ENCODE data around the gene ITGB1. TPM values are rescaled to one million over a fixed set of nuclear protein-coding genes. Genes with fewer than 3 reads are reported as not detected.
A peak's percentile ranks its signal among the peaks of the same experiment; 100 is the strongest.

The ITGB1 gene
- 5,235 and 7,382 TPM in 2 replicates for total RNA-seq (2014; rRNA removed; shearing (Covaris generic))
- 3,297 and 3,318 TPM in 2 replicates for polyA plus RNA-seq (2016; fragmentation: Nextera tagmentation; extraction: Ambion mirVana)

DNA sequence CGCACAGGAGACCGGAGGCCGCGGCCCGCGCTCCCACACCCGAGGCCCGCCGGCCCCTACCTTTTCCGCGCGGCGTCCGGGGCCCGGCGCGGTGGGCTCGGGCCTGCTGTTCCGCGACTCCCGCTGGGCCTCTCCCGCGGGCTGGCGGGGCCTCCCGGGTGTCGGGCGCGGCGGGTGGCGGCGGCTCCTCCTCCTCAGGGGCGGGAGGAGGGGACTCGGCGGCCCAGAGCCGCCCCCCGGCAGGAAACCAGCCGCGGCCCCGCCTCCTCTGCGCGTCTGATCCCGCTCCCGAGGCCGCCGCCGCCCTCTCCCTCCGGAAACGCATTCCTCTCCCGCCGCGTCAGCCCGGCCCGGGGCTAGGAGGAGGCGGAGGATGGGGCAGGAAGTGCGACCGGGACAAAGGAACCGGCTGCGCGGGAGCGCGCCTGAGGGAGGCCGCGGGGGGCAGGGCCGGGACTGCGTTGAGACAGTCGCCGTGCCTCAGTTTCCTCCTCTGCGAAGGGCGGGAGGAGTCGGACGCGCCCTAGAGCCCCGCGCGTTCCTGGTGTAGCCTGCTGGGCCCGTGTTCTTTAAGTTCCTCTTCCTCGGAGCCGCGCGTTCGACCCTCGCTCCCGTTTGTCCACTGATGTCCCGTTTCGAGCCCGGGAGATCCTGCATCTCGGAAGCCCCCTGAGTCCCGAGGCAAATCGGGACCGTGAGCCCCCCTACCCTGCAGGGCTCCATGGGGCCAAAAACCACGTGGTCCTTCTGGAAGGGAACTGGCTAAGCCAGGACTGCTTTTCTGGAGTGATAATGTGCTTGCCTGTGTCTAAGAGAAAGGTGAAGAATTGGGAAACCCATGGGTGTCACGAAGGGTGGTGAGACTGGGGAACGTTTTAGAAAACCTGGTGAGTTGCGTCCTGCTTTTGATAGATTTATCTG is at the start of gene ITGB1:
TSS of gene ITGB1 (minus strand) at position 146 of the 921 bp plus-strand sequence. CDS start 22,672 bp downstream, outside the sequence.
- H3K36me3 ChIP-seq (ENCODE audit: low read depth) = peaks cover 21% of the 10 kb centered on the region
- H3K4me2 ChIP-seq (ENCODE audit: unreplicated experiment) = peak within 1 kb of the TSS; percentile 99
- 1 to 3% methylated on average over 59 to 75 of the region's 94 CpGs for WGBS, 2 experiments (ENCODE audit: low coverage in 1 of 2, low lambda C conversion rate in 2 of 2, missing lambda C conversion rate in 2 of 2)
- peaks cover 52% of the 10 kb centered on the region for H3K4me1 ChIP-seq (ENCODE audit: insufficient read depth)
- in situ Hi-C loops (cut with MboI) = no loop called here
- H3K79me2 ChIP-seq (ENCODE audit: insufficient read depth) = peaks cover 71% of the 10 kb centered on the region
- peak within 1 kb of the TSS; percentile 97 for H3K9ac ChIP-seq
- peak within 1 kb of the TSS; percentile 96 for H3K27ac ChIP-seq
- H3K9me2 ChIP-seq (ENCODE audit: insufficient read depth) = no peaks in the 10 kb centered on the region
- TF ChIP-seq EZH2phosphoT487 (IDR thresholded peaks at IDR 0.05; ENCODE audit: insufficient read depth, low read depth) (no peak), EZH2 (IDR thresholded peaks at IDR 0.05; ENCODE audit: insufficient read depth, poor library complexity, severe bottlenecking) (no peak)
- H4K20me1 ChIP-seq (ENCODE audit: insufficient read depth) = peaks cover 27% of the 10 kb centered on the region
- peak; percentile 99 for DNase-seq
- H3F3A ChIP-seq (ENCODE audit: insufficient read depth) = peaks cover 82% of the 10 kb centered on the region
- H2AFZ ChIP-seq = peak within 1 kb of the TSS; percentile 55
- H3K4me3 ChIP-seq = peak within 1 kb of the TSS; percentile 84
- no peaks in the 10 kb centered on the region for H3K27me3 ChIP-seq (replicated peaks; ENCODE audit: insufficient read depth)
- no peaks in the 10 kb centered on the region for H3K9me3 ChIP-seq (ENCODE audit: low read depth)

DNA sequence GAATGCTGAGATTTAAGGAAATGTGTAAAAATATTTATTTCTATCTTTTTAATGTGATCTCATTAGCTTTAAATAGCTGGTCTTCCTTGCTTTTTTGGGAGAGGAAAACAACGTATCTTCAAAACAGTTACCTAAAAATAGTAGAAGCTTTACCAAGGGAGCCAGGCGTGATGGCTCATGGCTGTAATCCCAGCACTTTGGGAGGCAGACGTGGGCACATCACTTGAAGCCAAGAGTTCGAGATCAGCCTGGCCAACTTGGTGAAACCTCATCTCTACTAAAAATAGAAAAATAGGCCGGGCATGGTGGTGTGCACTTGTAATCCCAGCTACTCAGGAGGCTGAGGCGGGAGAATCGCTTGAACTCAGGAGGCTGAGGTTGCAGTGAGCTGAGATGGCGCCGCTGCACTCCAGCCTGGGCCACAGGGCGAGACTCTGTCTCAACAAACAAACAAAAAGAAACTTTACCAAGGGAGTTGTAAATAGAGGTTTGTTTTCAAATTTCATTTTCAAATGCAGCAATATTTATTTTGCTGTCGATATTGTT is 48.4 kb upstream of the ITGB1 start:
- Histone ChIP-seq H3K9me2 (ENCODE audit: insufficient read depth) (no peaks in the 10 kb centered on the region), H3K4me3 (peak overlapping the region; percentile 71), H4K20me1 (ENCODE audit: insufficient read depth) (no peaks in the 10 kb centered on the region), H3K4me1 (ENCODE audit: insufficient read depth) (peaks cover 61% of the 10 kb centered on the region), H3K4me2 (ENCODE audit: unreplicated experiment) (peak overlapping the region; percentile 91), H3K36me3 (ENCODE audit: low read depth) (no peaks in the 10 kb centered on the region), H3K9ac (peak overlapping the region; percentile 80), H3K27ac (peak overlapping the region; percentile 96), H2AFZ (peak overlapping the region; percentile 35; the same call in 1 of the 2 replicates), H3K79me2 (ENCODE audit: insufficient read depth) (peaks cover 43% of the 10 kb centered on the region), H3F3A (ENCODE audit: insufficient read depth) (peaks cover 59% of the 10 kb centered on the region), H3K27me3 (replicated peaks; ENCODE audit: insufficient read depth) (no peaks in the 10 kb centered on the region), H3K9me3 (ENCODE audit: low read depth) (no peaks in the 10 kb centered on the region)
- 67 to 74% methylated on average over 11 of the region's 11 CpGs for WGBS, 2 experiments (ENCODE audit: low coverage in 1 of 2, low lambda C conversion rate in 2 of 2, missing lambda C conversion rate in 2 of 2)
- in situ Hi-C loops (cut with MboI) = loop anchor here (5.0 kb wide), 1 partner anchor 209 kb away; no protein-coding TSS in a partner anchor
- DNase-seq = peak; percentile 26
- TF ChIP-seq EZH2phosphoT487 (IDR thresholded peaks at IDR 0.05; ENCODE audit: insufficient read depth, low read depth) = no peak

DNA sequence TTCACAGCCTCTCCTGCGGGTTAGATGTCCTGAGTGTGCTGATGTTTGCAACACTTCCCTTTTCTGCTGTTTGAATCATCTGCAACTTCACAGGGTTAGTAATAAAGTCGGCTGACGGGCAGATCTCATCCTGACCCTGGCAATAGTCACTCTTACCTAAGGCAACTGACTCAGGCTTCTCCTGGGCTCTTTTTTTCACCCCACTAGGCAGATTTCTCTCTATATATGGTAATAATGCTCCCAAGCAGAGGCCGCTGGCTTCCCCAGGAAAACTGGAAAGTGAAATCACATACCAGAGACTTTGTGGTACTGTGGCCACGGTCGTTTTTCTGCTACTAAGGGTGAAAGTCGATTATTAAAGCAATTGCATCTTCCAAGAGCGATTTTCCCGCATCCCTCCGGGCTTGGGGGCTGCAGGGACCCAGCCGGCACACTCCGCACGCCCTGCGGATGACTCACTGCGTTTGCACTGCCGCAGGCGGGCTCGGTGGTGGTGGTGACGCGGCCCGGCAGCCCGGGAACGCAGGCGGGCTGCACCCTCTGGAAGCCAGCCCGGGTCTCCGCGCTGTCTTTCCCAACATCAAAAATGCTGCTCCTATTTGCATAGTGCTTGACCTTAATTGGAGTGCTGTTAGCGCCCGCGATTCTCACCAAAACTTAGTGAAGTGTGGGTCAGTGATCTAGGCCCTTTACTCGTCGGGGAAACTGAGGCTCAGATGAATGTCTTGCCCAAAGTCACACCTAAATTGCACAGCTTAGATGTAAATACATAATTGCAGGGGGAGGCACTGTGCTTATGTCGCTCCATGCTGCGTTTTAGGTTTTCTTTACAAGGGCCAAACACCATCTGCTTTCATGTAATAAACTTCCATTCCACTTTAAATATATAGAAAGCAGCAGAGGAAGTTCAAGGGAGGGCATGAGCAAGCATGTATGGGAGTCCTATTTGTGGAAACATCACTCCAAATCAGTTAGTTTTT is 47.6 kb upstream of the ITGB1 start:
- peak; percentile 99 for DNase-seq
- H3K4me2 ChIP-seq (ENCODE audit: unreplicated experiment) = peak overlapping the region; percentile 91
- peaks cover 50% of the 10 kb centered on the region for H3K79me2 ChIP-seq (ENCODE audit: insufficient read depth)
- no peaks in the 10 kb centered on the region for H3K9me3 ChIP-seq (ENCODE audit: low read depth)
- peak overlapping the region; percentile 35 for H2AFZ ChIP-seq
- no peak for TF ChIP-seq EZH2phosphoT487 (IDR thresholded peaks at IDR 0.05; ENCODE audit: insufficient read depth, low read depth)
- TF ChIP-seq EZH2 (IDR thresholded peaks at IDR 0.05; ENCODE audit: insufficient read depth, poor library complexity, severe bottlenecking) = no peak
- no peaks in the 10 kb centered on the region for H3K27me3 ChIP-seq (replicated peaks; ENCODE audit: insufficient read depth)
- H3K4me3 ChIP-seq = peak overlapping the region; percentile 71
- no peaks in the 10 kb centered on the region for H3K36me3 ChIP-seq (ENCODE audit: low read depth)
- in situ Hi-C loops (cut with MboI) = loop anchor here (5.0 kb wide), 1 partner anchor 208 kb away; no protein-coding TSS in a partner anchor
- 4 to 5% methylated on average over 32 to 34 of the region's 34 CpGs for WGBS, 2 experiments (ENCODE audit: low coverage in 1 of 2, low lambda C conversion rate in 2 of 2, missing lambda C conversion rate in 2 of 2)
- peak overlapping the region; percentile 80 for H3K9ac ChIP-seq
- H3K27ac ChIP-seq = peak overlapping the region; percentile 96
- no peaks in the 10 kb centered on the region for H4K20me1 ChIP-seq (ENCODE audit: insufficient read depth)
- peaks cover 53% of the 10 kb centered on the region for H3K4me1 ChIP-seq (ENCODE audit: insufficient read depth)
- no peaks in the 10 kb centered on the region for H3K9me2 ChIP-seq (ENCODE audit: insufficient read depth)
- H3F3A ChIP-seq (ENCODE audit: insufficient read depth) = peaks cover 53% of the 10 kb centered on the region
